Measurements from ENCODE around the gene NKD1. TPM values are rescaled to one million over a fixed set of nuclear protein-coding genes. Genes with fewer than 3 reads are reported as not detected.
"Not testable (repeated sequence)": the region's sequence is repeated elsewhere in the genome, so short reads cannot be mapped to it uniquely, and the experiment has no call there.

The NKD1 gene
- total and polyA plus RNA-seq, 2 donors from 2014 or later = 1.1 to 9.9 TPM

- TF ChIP-seq CTCF (IDR thresholded peaks at IDR 0.05; ENCODE audit: borderline replicate concordance, extremely low read depth, insufficient read depth) = no peak
- FAIRE-seq = no peak
- intact Hi-C loops (cut with DNase I) = no loop called here
- no peaks in the 10 kb centered on the region for H3K27me3 ChIP-seq (ENCODE audit: control insufficient read depth, insufficient read depth, low read length)
- no peak overlapping the region for H3K27ac ChIP-seq (ENCODE audit: low read depth in 2 of 2, low read length in 2 of 2)
- H3K9me3 ChIP-seq (ENCODE audit: control insufficient read depth in 2 of 3, insufficient read depth in 1 of 3, low read length in 3 of 3) = peaks cover 0 to 6% (median 0%) of the 10 kb centered on the region in 3 donors
- no peak overlapping the region for H3K4me3 ChIP-seq (ENCODE audit: low read length in 3 of 3)
- no peaks in the 10 kb centered on the region for H3K4me1 ChIP-seq (ENCODE audit: control insufficient read depth in 2 of 3, insufficient read depth in 2 of 3, low read depth in 1 of 3, low read length in 3 of 3)
- H3K36me3 ChIP-seq (ENCODE audit: control insufficient read depth in 2 of 3, insufficient read depth in 3 of 3, low read length in 3 of 3) = no peaks in the 10 kb centered on the region
- peak in 1 of 5 donors; percentile 15 for DNase-seq
- no peak overlapping the region for H3K9ac ChIP-seq (ENCODE audit: low read length in 3 of 3)
Observed at GRCh38 chr16:50534556-50534955, 13.6 kb upstream of the NKD1 start.

GRCh38 chr16:50534958-50535357 is 13.2 kb upstream of the NKD1 start:
- intact Hi-C loops (cut with DNase I) = no loop called here
- Histone ChIP-seq H3K27ac (ENCODE audit: low read depth in 2 of 2, low read length in 2 of 2) (no peak overlapping the region), H3K4me3 (ENCODE audit: low read length in 3 of 3) (no peak overlapping the region), H3K27me3 (ENCODE audit: control insufficient read depth, insufficient read depth, low read length) (no peaks in the 10 kb centered on the region), H3K36me3 (ENCODE audit: control insufficient read depth in 2 of 3, insufficient read depth in 3 of 3, low read length in 3 of 3) (no peaks in the 10 kb centered on the region), H3K9me3 (ENCODE audit: control insufficient read depth in 2 of 3, insufficient read depth in 1 of 3, low read length in 3 of 3) (peaks cover 0 to 5% (median 0%) of the 10 kb centered on the region in 3 donors), H3K4me1 (ENCODE audit: control insufficient read depth in 2 of 3, insufficient read depth in 2 of 3, low read depth in 1 of 3, low read length in 3 of 3) (no peaks in the 10 kb centered on the region), H3K9ac (ENCODE audit: low read length in 3 of 3) (no peak overlapping the region)
- DNase-seq (peak in 1 of 5 donors; percentile 16), FAIRE-seq (no peak)
- TF ChIP-seq CTCF (IDR thresholded peaks at IDR 0.05; ENCODE audit: borderline replicate concordance, extremely low read depth, insufficient read depth) = no peak

- DNase-seq = peak in 1 of 5 donors; percentile 12
- no peak for TF ChIP-seq CTCF (IDR thresholded peaks at IDR 0.05; ENCODE audit: borderline replicate concordance, extremely low read depth, insufficient read depth)
- Histone ChIP-seq H3K4me1 (ENCODE audit: control insufficient read depth in 2 of 3, insufficient read depth in 2 of 3, low read depth in 1 of 3, low read length in 3 of 3) (no peaks in the 10 kb centered on the region), H3K4me3 (ENCODE audit: low read length in 3 of 3) (no peak overlapping the region), H3K9ac (ENCODE audit: low read length in 3 of 3) (no peak overlapping the region), H3K9me3 (ENCODE audit: control insufficient read depth in 2 of 3, insufficient read depth in 1 of 3, low read length in 3 of 3) (no peaks in the 10 kb centered on the region), H3K27ac (ENCODE audit: low read depth in 2 of 2, low read length in 2 of 2) (no peak overlapping the region), H3K27me3 (ENCODE audit: control insufficient read depth, insufficient read depth, low read length) (no peaks in the 10 kb centered on the region), H3K36me3 (ENCODE audit: control insufficient read depth in 2 of 3, insufficient read depth in 3 of 3, low read length in 3 of 3) (no peaks in the 10 kb centered on the region)
- intact Hi-C loops (cut with DNase I) = no loop called here
- no peak for FAIRE-seq
Observed at GRCh38 chr16:50535506-50536257, 12.5 kb upstream of the NKD1 start.

- DNase-seq; H3K4me1 ChIP-seq (ENCODE audit: control insufficient read depth in 2 of 3, insufficient read depth in 2 of 3, low read depth in 1 of 3, low read length in 3 of 3); H3K9me3 ChIP-seq (ENCODE audit: control insufficient read depth in 2 of 3, insufficient read depth in 1 of 3, low read length in 3 of 3); H3K36me3 ChIP-seq (ENCODE audit: control insufficient read depth in 2 of 3, insufficient read depth in 3 of 3, low read length in 3 of 3); FAIRE-seq; intact Hi-C loops (cut with DNase I); H3K4me3 ChIP-seq (ENCODE audit: low read length in 3 of 3); H3K27ac ChIP-seq (ENCODE audit: low read depth in 2 of 2, low read length in 2 of 2); H3K9ac ChIP-seq (ENCODE audit: low read length in 3 of 3); H3K27me3 ChIP-seq (ENCODE audit: control insufficient read depth, insufficient read depth, low read length): not testable (repeated sequence)
Observed at GRCh38 chr16:50536258-50536645, 11.9 kb upstream of the NKD1 start.

All from kidney (tissue), 14 donors.